PC-9 (cell line): ENCODE data around the gene CAMTA1. TPM values are rescaled to one million over a fixed set of nuclear protein-coding genes. Genes with fewer than 3 reads are reported as not detected.

Experiments used
- BruUV-seq: library from RNA; stranded (reverse); fragments of 400-500 nt; replicated peaks from 2 replicates; lab custom pipeline; 2021; lab: Mats Ljungman, UMichigan
- CTCF ChIA-PET: fragments of 300-600 bp; sonication (Branson Sonifier 250); formaldehyde crosslinking; loops from one replicate; lab custom pipeline; 2022; ENCODE audit warnings: antibody characterized with exemption; lab: Charles Lee
- POLR2A ChIA-PET: fragments of 300-600 bp; sonication (Branson Sonifier 250); formaldehyde crosslinking; loops from one replicate; lab custom pipeline; 2022; ENCODE audit warnings: antibody characterized with exemption; ENCODE audit not compliant: unreplicated experiment; lab: Charles Lee
- DNase-seq, 2 experiments: peaks; one replicate each; pipeline versions ENCODE4 v3.0.0 to v3.0.0-alpha.2; 2015 to 2022; ENCODE audit warnings: mixed read lengths in 1 of 2
- H2AFZ ChIP-seq: fragments of 200-600 bp; sonication (generic); 2 replicates; pipeline ENCODE4 v1.8.1; 2017; ENCODE audit warnings: antibody characterized with exemption
- H3F3A ChIP-seq: fragments of 200-600 bp; sonication (generic); 2 replicates; pipeline ENCODE4 v1.8.1; 2017; ENCODE audit warnings: antibody characterized with exemption, mild to moderate bottlenecking, low read depth; ENCODE audit not compliant: insufficient read depth
- H3K27ac ChIP-seq: fragments of 200-600 bp; sonication (generic); 2 replicates; pipeline ENCODE4 v1.6.1; 2016; ENCODE audit warnings: mixed run types
- H3K27me3 ChIP-seq: fragments of 200-600 bp; sonication (generic); 2 replicates; pipeline ENCODE4 v1.6.1; 2016; ENCODE audit warnings: low read depth, mixed run types; ENCODE audit not compliant: insufficient read depth
- H3K36me3 ChIP-seq: fragments of 200-600 bp; sonication (generic); 2 replicates; pipeline ENCODE4 v1.6.1; 2016; ENCODE audit warnings: low read depth, mixed run types
- H3K4me1 ChIP-seq: fragments of 200-600 bp; sonication (generic); replicated peaks from 2 replicates; pipeline ENCODE4 v1.6.1; 2016; ENCODE audit warnings: mixed run types; ENCODE audit not compliant: insufficient read depth
- H3K4me2 ChIP-seq: fragments of 200-600 bp; sonication (generic); 2 replicates; pipeline ENCODE4 v1.6.1; 2017; ENCODE audit warnings: mixed run types
- H3K4me3 ChIP-seq: fragments of 200-600 bp; sonication (generic); 2 replicates; pipeline ENCODE4 v1.6.1; 2016; ENCODE audit warnings: mixed run types
- H3K79me2 ChIP-seq: fragments of 200-600 bp; sonication (generic); 2 replicates; pipeline ENCODE4 v1.6.1; 2017; ENCODE audit warnings: low read depth, mixed run types
- H3K9me2 ChIP-seq: fragments of 200-600 bp; sonication (generic); 2 replicates; pipeline ENCODE4 v1.8.1; 2017; ENCODE audit warnings: mild to moderate bottlenecking; ENCODE audit not compliant: insufficient read depth
- H3K9me3 ChIP-seq: fragments of 200-600 bp; sonication (generic); 2 replicates; pipeline ENCODE4 v1.8.1; 2016; ENCODE audit warnings: low read depth; ENCODE audit not compliant: insufficient read depth
- H4K20me1 ChIP-seq: fragments of 200-600 bp; sonication (generic); 2 replicates; pipeline ENCODE4 v1.8.1; 2017; ENCODE audit not compliant: insufficient read depth
- EZH2 ChIP-seq: fragments of 200-600 bp; sonication (generic); IDR thresholded peaks from 2 replicates; pipeline ENCODE4 v1.8.0; 2017; ENCODE audit warnings: antibody characterized with exemption, low read depth
- intact Hi-C: fragments of 100-400 bp; cut with micrococcal nuclease; formaldehyde crosslinking; loops from one replicate; pipeline ENCODE4 v1.10.0; 2022; ENCODE audit not compliant: unreplicated experiment
- total RNA-seq: library from RNA; stranded (reverse); gene quantifications from 2 replicates; pipeline ENCODE4 v1.2.3, GENCODE V29; 2021
- TF ChIP-seq, protein P1 (sequence below): fragments of 200-600 bp; sonication (generic); conservative IDR thresholded peaks from 2 replicates; pipeline ENCODE4 v1.6.1; 2017; ENCODE audit warnings: mixed run types, antibody characterized with exemption, mild to moderate bottlenecking, moderate library complexity

The CAMTA1 gene
- total RNA-seq, 1 experiment from 2014 or later: 72.3 TPM

DNA sequence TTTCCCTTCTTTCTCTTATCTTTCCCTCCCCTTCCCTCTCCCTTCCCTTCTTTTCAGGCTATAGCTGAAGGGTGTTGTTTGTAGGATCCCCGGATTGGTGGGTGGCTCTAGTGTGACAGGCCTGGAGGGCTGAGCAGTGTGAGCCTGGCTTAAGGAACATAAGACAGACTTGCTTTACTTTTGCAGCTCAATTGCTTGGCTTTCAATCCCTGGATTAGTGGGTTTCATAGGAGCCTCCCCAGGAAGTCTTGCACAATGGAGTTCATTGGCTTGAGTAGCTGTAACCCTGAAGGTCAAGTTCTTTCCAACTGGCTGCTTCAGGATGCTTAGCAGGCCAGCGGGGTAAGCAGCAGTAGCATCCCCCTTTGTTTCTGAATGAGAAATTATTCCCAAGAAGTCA is 126.7 kb downstream of the CAMTA1 start:
- no peak for DNase-seq
- Histone ChIP-seq H3K79me2 (no peaks in the 10 kb centered on the region), H3F3A (no peaks in the 10 kb centered on the region), H3K36me3 (no peaks in the 10 kb centered on the region), H3K27ac (no peak overlapping the region), H4K20me1 (no peaks in the 10 kb centered on the region), H3K9me3 (no peaks in the 10 kb centered on the region), H3K9me2 (no peaks in the 10 kb centered on the region), H3K4me2 (no peak overlapping the region), H3K27me3 (no peaks in the 10 kb centered on the region), H3K4me1 (no peaks in the 10 kb centered on the region), H2AFZ (no peak overlapping the region), H3K4me3 (no peak overlapping the region)
- no peak for TF ChIP-seq EZH2
- TF ChIP-seq, protein P1, sequence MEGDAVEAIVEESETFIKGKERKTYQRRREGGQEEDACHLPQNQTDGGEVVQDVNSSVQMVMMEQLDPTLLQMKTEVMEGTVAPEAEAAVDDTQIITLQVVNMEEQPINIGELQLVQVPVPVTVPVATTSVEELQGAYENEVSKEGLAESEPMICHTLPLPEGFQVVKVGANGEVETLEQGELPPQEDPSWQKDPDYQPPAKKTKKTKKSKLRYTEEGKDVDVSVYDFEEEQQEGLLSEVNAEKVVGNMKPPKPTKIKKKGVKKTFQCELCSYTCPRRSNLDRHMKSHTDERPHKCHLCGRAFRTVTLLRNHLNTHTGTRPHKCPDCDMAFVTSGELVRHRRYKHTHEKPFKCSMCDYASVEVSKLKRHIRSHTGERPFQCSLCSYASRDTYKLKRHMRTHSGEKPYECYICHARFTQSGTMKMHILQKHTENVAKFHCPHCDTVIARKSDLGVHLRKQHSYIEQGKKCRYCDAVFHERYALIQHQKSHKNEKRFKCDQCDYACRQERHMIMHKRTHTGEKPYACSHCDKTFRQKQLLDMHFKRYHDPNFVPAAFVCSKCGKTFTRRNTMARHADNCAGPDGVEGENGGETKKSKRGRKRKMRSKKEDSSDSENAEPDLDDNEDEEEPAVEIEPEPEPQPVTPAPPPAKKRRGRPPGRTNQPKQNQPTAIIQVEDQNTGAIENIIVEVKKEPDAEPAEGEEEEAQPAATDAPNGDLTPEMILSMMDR: no peak
- ChIA-PET CTCF (no interaction called here), POLR2A (no interaction called here)
- BruUV-seq: no TSS peak
- intact Hi-C loops: no loop called here

GRCh38 chr1:6912518-6912917 is 127.3 kb downstream of the CAMTA1 start:
- no peaks in the 10 kb centered on the region for H3K9me2 ChIP-seq
- H3K4me1 ChIP-seq: no peaks in the 10 kb centered on the region
- no peaks in the 10 kb centered on the region for H3K9me3 ChIP-seq
- H3K27ac ChIP-seq: no peak overlapping the region
- no peaks in the 10 kb centered on the region for H4K20me1 ChIP-seq
- H3K79me2 ChIP-seq: no peaks in the 10 kb centered on the region
- H3F3A ChIP-seq: no peaks in the 10 kb centered on the region
- no peak overlapping the region for H3K4me3 ChIP-seq
- TF ChIP-seq, protein P1: no peak
- no peak for TF ChIP-seq EZH2
- H2AFZ ChIP-seq: no peak overlapping the region
- no peaks in the 10 kb centered on the region for H3K36me3 ChIP-seq
- POLR2A ChIA-PET: no interaction called here
- intact Hi-C loops: no loop called here
- BruUV-seq: no TSS peak
- no peak overlapping the region for H3K4me2 ChIP-seq
- no peak for DNase-seq
- no peaks in the 10 kb centered on the region for H3K27me3 ChIP-seq
- CTCF ChIA-PET: no interaction called here

- H4K20me1 ChIP-seq: no peaks in the 10 kb centered on the region
- no peak overlapping the region for H3K27ac ChIP-seq
- no peak overlapping the region for H3K4me3 ChIP-seq
- H3K9me3 ChIP-seq: no peaks in the 10 kb centered on the region
- POLR2A ChIA-PET: no interaction called here
- no peaks in the 10 kb centered on the region for H3K9me2 ChIP-seq
- no peaks in the 10 kb centered on the region for H3F3A ChIP-seq
- no TSS peak for BruUV-seq
- no peak for DNase-seq
- H2AFZ ChIP-seq: no peak overlapping the region
- H3K4me2 ChIP-seq: no peak overlapping the region
- TF ChIP-seq, protein P1: no peak
- no peak for TF ChIP-seq EZH2
- H3K27me3 ChIP-seq: no peaks in the 10 kb centered on the region
- H3K79me2 ChIP-seq: no peaks in the 10 kb centered on the region
- no peaks in the 10 kb centered on the region for H3K36me3 ChIP-seq
- intact Hi-C loops: no loop called here
- H3K4me1 ChIP-seq: no peaks in the 10 kb centered on the region
- CTCF ChIA-PET: no interaction called here
These were observed 127.8 kb downstream of the CAMTA1 start for GRCh38 chr1:6913086-6913485.
